Tibial nerve (tissue), 4 donors: ENCODE results near the gene APP.

Source experiments
- EP300 ChIP-seq, 2 donors: sonication (generic); formaldehyde crosslinking; IDR thresholded peaks; one replicate each; pipeline ENCODE4 v1.6.1; 2017; ENCODE audit warnings: antibody characterized with exemption in 2 of 2, mild to moderate bottlenecking in 1 of 2
- POLR2A ChIP-seq, 2 donors: fragments of 450-650 bp; IDR thresholded peaks; one replicate each; pipeline ENCODE4 v1.6.1; 2017; ENCODE audit warnings: antibody characterized with exemption in 2 of 2, mild to moderate bottlenecking in 2 of 2, moderate library complexity in 2 of 2
- TF ChIP-seq, protein P1 (sequence below), 5 experiments: fragments of 200-600 bp in 3 of 5; fragments of 450-650 bp in 2 of 5; sonication (generic) in 3 of 5; IDR thresholded peaks; one replicate each; pipeline ENCODE4 v1.5.1; 2016 to 2019; ENCODE audit warnings: antibody characterized with exemption in 5 of 5, mild to moderate bottlenecking in 3 of 5, moderate library complexity in 2 of 5

DNA sequence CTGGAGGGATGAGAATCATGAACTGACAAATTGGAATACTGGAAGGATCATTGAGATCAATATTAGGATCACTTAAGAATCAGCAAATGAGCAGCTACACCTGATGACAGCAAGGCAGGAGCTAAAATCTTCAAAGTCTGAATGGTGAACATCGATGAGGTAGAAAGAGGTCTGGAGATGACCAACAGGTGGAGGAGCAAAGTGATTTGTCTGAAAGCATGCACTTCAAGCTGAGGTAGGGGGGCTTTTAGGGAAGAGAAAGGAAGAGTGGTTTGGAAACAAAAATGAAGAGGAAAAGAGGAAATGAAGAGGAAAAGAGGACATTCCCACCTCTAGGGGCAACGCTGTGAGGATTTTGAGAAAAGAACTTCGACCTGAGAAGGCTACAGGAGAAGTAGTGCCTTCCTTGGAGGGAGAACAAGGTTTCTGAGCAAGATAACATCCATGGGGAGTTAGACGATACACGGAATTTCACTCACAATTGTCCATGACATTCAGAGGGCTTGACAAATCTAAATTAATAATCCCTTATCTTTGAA, 79.0 kb downstream of the APP start:
- TF ChIP-seq POLR2A (IDR thresholded peaks at IDR 0.05) (no peak), EP300 (IDR thresholded peaks at IDR 0.05) (no peak)
- TF ChIP-seq, protein P1, sequence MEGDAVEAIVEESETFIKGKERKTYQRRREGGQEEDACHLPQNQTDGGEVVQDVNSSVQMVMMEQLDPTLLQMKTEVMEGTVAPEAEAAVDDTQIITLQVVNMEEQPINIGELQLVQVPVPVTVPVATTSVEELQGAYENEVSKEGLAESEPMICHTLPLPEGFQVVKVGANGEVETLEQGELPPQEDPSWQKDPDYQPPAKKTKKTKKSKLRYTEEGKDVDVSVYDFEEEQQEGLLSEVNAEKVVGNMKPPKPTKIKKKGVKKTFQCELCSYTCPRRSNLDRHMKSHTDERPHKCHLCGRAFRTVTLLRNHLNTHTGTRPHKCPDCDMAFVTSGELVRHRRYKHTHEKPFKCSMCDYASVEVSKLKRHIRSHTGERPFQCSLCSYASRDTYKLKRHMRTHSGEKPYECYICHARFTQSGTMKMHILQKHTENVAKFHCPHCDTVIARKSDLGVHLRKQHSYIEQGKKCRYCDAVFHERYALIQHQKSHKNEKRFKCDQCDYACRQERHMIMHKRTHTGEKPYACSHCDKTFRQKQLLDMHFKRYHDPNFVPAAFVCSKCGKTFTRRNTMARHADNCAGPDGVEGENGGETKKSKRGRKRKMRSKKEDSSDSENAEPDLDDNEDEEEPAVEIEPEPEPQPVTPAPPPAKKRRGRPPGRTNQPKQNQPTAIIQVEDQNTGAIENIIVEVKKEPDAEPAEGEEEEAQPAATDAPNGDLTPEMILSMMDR (IDR thresholded peaks at IDR 0.05), result no peak
